ENCODE measurements around the gene ZNF502. TPM values are rescaled to one million over a fixed set of nuclear protein-coding genes. Genes with fewer than 3 reads are reported as not detected.

ZNF502 gene
- total and polyA plus RNA-seq, 2 experiments from 2014 or later, result 2.9 to 3.2 TPM

DNA sequence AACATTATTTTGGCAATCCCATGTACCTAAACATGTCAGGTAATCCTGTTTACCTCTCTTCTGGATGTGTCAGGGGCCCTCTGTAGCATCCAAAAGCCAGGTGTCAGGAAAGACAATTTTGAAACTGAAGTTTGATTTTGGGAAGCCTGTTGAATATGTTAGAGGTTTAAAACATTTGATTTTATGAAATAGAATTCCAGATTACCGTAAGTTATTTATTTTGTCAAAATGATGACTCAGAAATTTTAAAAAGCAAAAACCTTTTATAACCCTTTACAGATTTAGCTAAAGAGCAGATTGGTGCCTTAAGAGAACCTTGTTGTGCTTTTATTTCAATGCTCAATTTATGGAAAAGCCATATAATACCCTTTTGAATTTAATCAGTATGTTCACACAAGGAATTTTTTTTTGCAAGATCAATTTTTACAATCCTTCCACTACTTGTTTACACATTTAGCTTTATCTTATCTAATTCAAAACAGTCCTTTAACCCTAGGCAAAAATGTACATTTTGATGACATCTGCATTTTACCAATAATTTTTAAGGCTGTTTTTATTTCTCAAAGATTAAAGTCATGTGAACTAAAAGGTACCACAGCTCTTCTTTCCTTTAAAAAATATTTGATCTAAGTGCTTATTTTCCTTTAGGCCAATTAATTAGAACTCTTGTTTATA lies 59.1 kb downstream of the ZNF502 start:
- peaks cover 72% of the 10 kb centered on the region for H3K9me3 Mint-ChIP-seq
- peaks cover 76% of the 10 kb centered on the region for H3K79me2 ChIP-seq (replicated peaks; ENCODE audit: insufficient read depth)
- H3K27me3 Mint-ChIP-seq (ENCODE audit: insufficient read depth, low read depth, poor library complexity), result peaks cover 2% of the 10 kb centered on the region
- H3K27me3 ChIP-seq (ENCODE audit: insufficient read depth), result no peaks in the 10 kb centered on the region
- ATAC-seq (no peak), DNase-seq (ENCODE audit: low spot score) (no peak)
- no peak overlapping the region for H3K27ac Mint-ChIP-seq
- H4K20me1 ChIP-seq (replicated peaks; ENCODE audit: insufficient read depth), result no peaks in the 10 kb centered on the region; the same call in 1 of the 2 replicates
- H3K36me3 Mint-ChIP-seq (ENCODE audit: low read depth), result peaks cover 96% of the 10 kb centered on the region
- H3K4me2 ChIP-seq, result no peak overlapping the region
- no peaks in the 10 kb centered on the region for H3K9me2 ChIP-seq (ENCODE audit: insufficient read depth)
- no peak for TF ChIP-seq CREB1 (CRISPR knock-in tag; IDR thresholded peaks at IDR 0.05; ENCODE audit: low read depth)
- TF ChIP-seq ZNF331 (CRISPR knock-in tag; IDR thresholded peaks at IDR 0.05; ENCODE audit: low read depth), result no peak
- no peak for TF ChIP-seq JUNB (IDR thresholded peaks at IDR 0.05; ENCODE audit: unreplicated experiment)
- no peak for TF ChIP-seq EZH2phosphoT487 (IDR thresholded peaks at IDR 0.05; ENCODE audit: unreplicated experiment)
- no peak for TF ChIP-seq ZNF114 (CRISPR knock-in tag; IDR thresholded peaks at IDR 0.05)
- TF ChIP-seq POLR2AphosphoS5 (IDR thresholded peaks at IDR 0.05; ENCODE audit: low read depth), result no peak
- no peak for TF ChIP-seq ETS1 (IDR thresholded peaks at IDR 0.05)
- TF ChIP-seq STAT1 (IDR thresholded peaks at IDR 0.05; ENCODE audit: unreplicated experiment), result no peak
- TF ChIP-seq CTCF (conservative IDR thresholded peaks at IDR 0.05; ENCODE audit: low read depth in 2 of 2), result no peak
- TF ChIP-seq NANOG (IDR thresholded peaks at IDR 0.05; ENCODE audit: borderline replicate concordance), result no peak
- TF ChIP-seq, protein P1, sequence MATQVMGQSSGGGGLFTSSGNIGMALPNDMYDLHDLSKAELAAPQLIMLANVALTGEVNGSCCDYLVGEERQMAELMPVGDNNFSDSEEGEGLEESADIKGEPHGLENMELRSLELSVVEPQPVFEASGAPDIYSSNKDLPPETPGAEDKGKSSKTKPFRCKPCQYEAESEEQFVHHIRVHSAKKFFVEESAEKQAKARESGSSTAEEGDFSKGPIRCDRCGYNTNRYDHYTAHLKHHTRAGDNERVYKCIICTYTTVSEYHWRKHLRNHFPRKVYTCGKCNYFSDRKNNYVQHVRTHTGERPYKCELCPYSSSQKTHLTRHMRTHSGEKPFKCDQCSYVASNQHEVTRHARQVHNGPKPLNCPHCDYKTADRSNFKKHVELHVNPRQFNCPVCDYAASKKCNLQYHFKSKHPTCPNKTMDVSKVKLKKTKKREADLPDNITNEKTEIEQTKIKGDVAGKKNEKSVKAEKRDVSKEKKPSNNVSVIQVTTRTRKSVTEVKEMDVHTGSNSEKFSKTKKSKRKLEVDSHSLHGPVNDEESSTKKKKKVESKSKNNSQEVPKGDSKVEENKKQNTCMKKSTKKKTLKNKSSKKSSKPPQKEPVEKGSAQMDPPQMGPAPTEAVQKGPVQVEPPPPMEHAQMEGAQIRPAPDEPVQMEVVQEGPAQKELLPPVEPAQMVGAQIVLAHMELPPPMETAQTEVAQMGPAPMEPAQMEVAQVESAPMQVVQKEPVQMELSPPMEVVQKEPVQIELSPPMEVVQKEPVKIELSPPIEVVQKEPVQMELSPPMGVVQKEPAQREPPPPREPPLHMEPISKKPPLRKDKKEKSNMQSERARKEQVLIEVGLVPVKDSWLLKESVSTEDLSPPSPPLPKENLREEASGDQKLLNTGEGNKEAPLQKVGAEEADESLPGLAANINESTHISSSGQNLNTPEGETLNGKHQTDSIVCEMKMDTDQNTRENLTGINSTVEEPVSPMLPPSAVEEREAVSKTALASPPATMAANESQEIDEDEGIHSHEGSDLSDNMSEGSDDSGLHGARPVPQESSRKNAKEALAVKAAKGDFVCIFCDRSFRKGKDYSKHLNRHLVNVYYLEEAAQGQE (IDR thresholded peaks at IDR 0.05; ENCODE audit: unreplicated experiment), result no peak
- TF ChIP-seq EZH2 (IDR thresholded peaks at IDR 0.05; ENCODE audit: low read depth, unreplicated experiment), result no peak
- TF ChIP-seq, protein P2, sequence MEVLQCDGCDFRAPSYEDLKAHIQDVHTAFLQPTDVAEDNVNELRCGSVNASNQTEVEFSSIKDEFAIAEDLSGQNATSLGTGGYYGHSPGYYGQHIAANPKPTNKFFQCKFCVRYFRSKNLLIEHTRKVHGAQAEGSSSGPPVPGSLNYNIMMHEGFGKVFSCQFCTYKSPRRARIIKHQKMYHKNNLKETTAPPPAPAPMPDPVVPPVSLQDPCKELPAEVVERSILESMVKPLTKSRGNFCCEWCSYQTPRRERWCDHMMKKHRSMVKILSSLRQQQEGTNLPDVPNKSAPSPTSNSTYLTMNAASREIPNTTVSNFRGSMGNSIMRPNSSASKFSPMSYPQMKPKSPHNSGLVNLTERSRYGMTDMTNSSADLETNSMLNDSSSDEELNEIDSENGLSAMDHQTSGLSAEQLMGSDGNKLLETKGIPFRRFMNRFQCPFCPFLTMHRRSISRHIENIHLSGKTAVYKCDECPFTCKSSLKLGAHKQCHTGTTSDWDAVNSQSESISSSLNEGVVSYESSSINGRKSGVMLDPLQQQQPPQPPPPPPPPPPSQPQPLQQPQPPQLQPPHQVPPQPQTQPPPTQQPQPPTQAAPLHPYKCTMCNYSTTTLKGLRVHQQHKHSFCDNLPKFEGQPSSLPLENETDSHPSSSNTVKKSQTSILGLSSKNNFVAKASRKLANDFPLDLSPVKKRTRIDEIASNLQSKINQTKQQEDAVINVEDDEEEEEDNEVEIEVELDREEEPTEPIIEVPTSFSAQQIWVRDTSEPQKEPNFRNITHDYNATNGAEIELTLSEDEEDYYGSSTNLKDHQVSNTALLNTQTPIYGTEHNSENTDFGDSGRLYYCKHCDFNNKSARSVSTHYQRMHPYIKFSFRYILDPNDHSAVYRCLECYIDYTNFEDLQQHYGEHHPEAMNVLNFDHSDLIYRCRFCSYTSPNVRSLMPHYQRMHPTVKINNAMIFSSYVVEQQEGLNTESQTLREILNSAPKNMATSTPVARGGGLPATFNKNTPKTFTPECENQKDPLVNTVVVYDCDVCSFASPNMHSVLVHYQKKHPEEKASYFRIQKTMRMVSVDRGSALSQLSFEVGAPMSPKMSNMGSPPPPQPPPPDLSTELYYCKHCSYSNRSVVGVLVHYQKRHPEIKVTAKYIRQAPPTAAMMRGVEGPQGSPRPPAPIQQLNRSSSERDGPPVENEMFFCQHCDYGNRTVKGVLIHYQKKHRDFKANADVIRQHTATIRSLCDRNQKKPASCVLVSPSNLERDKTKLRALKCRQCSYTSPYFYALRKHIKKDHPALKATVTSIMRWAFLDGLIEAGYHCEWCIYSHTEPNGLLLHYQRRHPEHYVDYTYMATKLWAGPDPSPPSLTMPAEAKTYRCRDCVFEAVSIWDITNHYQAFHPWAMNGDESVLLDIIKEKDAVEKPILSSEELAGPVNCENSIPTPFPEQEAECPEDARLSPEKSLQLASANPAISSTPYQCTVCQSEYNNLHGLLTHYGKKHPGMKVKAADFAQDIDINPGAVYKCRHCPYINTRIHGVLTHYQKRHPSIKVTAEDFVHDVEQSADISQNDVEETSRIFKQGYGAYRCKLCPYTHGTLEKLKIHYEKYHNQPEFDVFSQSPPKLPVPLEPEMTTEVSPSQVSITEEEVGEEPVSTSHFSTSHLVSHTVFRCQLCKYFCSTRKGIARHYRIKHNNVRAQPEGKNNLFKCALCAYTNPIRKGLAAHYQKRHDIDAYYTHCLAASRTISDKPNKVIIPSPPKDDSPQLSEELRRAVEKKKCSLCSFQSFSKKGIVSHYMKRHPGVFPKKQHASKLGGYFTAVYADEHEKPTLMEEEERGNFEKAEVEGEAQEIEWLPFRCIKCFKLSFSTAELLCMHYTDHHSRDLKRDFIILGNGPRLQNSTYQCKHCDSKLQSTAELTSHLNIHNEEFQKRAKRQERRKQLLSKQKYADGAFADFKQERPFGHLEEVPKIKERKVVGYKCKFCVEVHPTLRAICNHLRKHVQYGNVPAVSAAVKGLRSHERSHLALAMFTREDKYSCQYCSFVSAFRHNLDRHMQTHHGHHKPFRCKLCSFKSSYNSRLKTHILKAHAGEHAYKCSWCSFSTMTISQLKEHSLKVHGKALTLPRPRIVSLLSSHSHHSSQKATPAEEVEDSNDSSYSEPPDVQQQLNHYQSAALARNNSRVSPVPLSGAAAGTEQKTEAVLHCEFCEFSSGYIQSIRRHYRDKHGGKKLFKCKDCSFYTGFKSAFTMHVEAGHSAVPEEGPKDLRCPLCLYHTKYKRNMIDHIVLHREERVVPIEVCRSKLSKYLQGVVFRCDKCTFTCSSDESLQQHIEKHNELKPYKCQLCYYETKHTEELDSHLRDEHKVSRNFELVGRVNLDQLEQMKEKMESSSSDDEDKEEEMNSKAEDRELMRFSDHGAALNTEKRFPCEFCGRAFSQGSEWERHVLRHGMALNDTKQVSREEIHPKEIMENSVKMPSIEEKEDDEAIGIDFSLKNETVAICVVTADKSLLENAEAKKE (CRISPR knock-in tag; IDR thresholded peaks at IDR 0.05), result no peak
- no peaks in the 10 kb centered on the region for H3K4me1 Mint-ChIP-seq
- H3K4me3 ChIP-seq, result no peak overlapping the region; the same call in 1 of the 2 replicates
- H3K4me1 ChIP-seq (ENCODE audit: insufficient read depth), result no peaks in the 10 kb centered on the region
- no peaks in the 10 kb centered on the region for H3F3A ChIP-seq (replicated peaks; ENCODE audit: low read depth)
- H2AFZ ChIP-seq, result no peak overlapping the region
- H3K36me3 ChIP-seq (ENCODE audit: insufficient read depth), result peaks cover 60% of the 10 kb centered on the region
- H3K4me3 Mint-ChIP-seq, result no peak overlapping the region
- H3K27ac ChIP-seq (ENCODE audit: low read depth), result no peak overlapping the region
